IPS-18c (cell line): Measurements from ENCODE around the gene ZCCHC2.

Experiments used
- H3K4me3 ChIP-seq: 2 replicates; pipeline ENCODE4 v1.7.0; 2013; ENCODE audit warnings: low read depth, mild to moderate bottlenecking, low read length, moderate library complexity; ENCODE audit not compliant: insufficient read depth
- H3K9me3 ChIP-seq: one replicate; pipeline ENCODE4 v1.6.1; 2013; ENCODE audit warnings: mild to moderate bottlenecking, low read length, moderate library complexity; ENCODE audit not compliant: control insufficient read depth, insufficient read depth

The ZCCHC2 gene

DNA sequence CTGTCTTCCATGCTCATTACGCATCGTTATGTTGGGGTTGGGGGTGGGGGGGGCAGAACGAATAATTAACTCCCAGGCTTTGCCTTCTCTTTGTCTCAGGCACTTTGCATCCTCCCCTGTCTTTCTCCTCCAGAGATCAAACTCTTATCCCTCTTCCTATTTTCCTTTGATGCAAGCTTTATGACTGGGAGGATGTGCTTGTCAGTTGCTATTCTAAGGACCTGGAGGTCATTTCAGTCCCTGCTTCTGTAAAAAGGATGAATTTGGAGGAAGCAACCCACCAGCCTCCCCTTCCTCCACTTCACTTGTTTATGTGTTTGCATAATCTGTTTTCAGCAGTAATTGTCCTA lies 87.5 kb downstream of the ZCCHC2 start:
- Histone ChIP-seq H3K9me3 (no peaks in the 10 kb centered on the region), H3K4me3 (no peak overlapping the region)

DNA sequence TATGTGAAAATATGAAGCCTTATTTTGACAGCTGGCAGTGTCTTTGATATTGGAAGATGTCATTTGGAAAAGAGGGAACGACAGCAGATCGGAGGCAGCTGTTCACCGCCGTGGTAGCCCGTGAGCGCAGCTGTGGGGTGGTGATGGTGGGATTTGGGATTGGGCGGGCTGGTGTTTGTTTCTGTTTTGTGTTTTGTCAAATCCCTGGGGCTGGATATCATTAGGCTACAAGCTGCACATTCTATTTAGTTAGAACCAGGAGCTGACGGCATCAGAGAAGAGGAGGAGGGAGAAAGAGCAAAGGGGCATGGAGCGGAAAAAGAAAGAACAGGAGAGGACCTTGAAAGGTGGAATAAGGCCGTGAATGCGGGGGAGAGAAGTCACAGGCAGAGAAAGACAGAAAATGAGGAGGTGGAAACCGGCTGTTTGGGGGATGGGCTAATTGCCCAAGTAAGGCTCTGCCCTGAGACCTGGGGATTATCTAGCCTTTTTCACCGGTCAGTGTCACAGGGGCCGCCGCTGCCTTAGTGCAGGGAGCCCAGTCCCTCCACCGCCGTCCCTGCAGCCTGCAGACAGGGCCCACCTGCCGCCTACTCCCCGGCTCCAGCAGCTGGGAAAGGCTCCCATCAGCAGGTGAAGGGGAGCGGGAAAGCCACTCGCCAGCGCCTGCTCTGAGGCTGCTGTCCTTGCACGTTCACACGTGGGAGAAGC lies 88.0 kb downstream of the ZCCHC2 start:
- Histone ChIP-seq H3K9me3 (no peaks in the 10 kb centered on the region), H3K4me3 (no peak overlapping the region)

DNA sequence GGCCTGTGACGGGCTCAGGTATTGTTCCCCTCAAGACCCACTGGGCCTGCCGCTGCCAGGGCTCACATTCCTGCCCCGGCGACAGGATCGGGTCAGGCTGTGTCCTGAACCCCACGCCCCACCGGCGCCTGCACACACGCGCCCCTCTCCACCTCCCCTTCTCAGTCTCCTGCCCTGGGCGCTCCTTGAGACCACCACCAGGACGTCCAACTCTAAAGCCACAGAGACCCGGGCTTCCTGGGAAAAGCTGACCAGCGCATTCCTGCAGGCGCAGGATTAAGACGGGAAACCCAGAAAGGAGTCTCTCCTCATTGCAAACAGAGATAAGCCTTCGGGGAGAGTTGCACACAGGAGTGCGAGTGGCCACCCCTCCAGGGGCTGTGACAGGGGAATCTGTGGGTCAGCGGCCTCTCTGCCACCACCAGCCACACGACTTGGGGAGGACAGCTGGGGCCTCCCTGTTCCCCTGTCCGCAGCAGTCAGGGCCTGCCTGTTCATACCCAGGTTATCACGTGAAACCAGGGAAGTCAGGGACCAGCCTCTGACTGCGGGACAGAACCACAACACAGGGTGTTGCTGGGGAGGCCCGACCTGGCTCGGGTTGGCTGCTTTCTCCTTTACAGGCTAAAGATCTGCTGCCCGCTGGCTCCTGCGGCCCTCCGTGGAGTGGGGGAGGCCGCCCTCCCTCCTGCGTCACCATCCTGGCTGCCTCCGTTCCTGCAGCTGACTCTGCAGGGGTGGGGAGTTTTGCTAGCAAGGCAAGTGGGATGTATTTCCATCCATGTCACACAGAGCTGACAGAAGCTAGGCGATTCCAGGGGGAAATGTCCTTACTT lies 88.8 kb downstream of the ZCCHC2 start:
- H3K9me3 ChIP-seq: no peaks in the 10 kb centered on the region
- no peak overlapping the region for H3K4me3 ChIP-seq

DNA sequence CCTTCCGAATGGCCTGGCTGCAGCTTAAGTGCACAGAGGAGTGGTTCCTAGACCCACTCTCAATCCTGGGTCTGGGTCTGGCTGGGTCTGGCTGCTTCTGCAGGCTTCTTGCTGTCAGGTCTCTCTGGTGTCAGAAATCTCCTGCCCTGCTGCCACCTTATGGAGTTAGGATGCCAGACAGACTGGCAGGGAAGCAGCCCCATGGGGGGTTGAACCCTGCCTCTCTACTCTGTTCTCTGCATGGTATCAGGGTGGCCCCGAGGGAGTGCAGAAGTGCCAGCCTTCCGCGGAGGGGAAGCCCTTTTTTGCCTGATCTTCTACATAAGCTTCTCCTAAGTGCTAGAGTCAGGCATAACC lies 89.4 kb downstream of the ZCCHC2 start:
- H3K4me3 ChIP-seq: no peak overlapping the region
- no peaks in the 10 kb centered on the region for H3K9me3 ChIP-seq

DNA sequence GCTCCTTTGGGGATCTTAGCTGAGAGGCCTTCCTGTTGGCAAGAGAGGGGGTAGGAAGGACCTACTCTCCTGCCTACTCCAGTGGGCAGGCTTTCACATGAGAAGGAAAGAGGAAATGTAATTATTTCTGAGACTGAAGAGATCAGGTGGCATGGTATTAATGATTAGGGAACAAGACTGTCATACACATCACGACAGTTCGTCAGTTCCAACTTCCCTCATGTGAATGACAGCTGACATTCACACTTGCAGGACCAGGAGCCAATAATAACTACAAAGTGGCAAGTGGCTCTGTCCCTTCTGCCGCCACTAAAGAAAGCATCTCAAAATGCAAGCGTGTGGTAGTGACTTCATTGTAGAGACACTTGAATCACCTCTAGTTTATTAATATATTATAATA lies 90.0 kb downstream of the ZCCHC2 start:
- Histone ChIP-seq H3K9me3 (no peaks in the 10 kb centered on the region), H3K4me3 (no peak overlapping the region)

DNA sequence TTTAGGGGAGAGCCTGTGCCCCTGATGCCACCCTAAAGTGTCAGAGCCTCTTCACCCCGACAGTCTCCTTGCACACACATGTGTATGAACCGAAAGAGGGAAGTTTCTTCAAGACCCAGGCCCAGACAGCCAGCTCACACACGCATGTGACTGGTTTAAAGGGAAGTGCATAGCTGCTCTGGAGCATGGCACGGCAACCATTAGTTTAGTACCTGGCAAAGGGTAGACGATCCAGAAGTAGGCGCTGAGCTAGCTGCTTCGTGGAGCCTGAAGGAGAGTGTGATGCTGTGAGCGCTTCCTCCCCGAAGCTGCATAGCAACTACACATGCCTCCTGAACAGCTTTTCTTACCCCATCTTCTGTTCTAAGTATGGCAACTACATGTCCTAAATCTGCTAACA lies 91.7 kb downstream of the ZCCHC2 start:
- H3K9me3 ChIP-seq: no peaks in the 10 kb centered on the region
- no peak overlapping the region for H3K4me3 ChIP-seq

DNA sequence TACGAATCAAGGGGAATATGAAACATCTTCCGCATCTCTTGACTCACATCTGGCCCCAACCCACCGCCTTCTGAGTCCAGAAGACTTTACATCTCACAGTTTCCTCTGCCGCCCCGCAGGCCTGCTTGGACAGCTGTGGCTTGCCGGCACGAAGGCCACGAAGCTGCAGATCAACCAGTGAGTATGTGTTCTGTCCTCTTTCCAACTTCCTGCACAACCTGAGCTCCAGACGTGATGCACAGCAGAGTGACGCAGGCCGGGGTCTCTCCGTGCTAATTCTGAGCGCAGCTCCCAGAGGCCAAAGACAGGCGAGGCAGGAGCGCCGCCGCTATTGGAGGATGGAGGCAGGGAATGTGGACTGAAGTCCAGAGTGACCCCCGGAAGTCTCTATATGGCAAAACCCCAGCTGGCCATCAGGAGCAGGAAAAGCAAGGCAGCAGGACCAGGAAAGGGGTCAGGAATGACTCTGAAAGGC lies 93.5 kb downstream of the ZCCHC2 start:
- no peak overlapping the region for H3K4me3 ChIP-seq

DNA sequence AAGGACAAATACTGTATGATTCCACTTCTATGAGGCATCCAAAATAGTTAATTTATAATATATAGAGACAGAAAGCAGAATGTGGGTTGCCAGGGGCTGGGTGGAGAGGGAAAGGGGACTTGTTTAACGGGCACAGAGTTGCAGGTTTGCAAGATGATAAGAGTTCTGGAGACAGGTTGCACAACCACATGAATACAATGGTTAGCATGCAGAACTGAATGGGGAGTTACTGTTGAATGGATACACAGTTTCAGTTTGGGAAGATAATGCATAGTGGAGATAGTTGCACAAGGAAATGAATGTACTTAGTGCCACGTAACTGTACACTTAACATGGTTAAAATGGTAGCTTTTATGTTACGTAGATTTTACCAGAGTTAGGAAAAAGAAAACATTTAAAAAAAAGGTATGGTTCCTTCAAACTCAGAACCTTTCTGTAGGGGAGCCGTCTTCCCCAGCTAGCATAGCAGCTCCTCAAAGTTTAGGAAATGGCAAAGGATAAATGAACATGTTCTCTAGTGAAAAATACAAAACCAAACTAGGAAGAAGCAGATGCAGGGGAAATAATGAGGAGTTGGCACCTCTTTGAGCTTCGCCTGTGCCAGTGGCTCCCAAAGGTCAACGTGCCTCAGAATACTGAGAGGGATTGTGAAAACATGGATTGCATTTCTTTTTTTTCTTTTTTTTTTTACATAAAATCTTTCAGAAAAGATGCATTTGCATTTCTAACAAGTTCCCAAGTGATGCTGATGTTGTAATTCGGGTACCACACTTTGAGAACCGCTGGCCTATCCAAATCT lies 95.2 kb downstream of the ZCCHC2 start:
- Histone ChIP-seq H3K4me3 (no peak overlapping the region), H3K9me3 (no peaks in the 10 kb centered on the region)

More for the DNA sequence above, 93.5 kb downstream of the ZCCHC2 start:
- H3K9me3 ChIP-seq: no peaks in the 10 kb centered on the region

DNA sequence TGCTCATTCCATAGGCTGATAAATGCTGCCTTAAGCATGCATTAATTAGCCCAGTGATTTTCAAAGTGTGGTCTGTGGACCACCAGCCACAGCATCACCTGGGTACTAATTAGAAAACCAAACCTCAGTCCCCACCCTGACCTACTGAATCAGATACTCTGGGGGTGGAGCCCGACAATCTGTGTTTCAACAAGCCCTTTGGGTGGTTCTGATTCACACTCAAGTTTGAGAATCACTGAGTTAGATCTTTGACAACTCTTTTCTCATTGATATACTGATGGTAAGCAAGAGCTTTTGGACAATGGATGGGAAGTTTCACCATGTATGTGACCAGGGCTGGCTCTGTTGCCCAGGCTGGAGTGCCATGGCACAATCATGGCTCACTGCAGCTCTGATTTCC lies 95.9 kb downstream of the ZCCHC2 start:
- no peaks in the 10 kb centered on the region for H3K9me3 ChIP-seq
- no peak overlapping the region for H3K4me3 ChIP-seq

DNA sequence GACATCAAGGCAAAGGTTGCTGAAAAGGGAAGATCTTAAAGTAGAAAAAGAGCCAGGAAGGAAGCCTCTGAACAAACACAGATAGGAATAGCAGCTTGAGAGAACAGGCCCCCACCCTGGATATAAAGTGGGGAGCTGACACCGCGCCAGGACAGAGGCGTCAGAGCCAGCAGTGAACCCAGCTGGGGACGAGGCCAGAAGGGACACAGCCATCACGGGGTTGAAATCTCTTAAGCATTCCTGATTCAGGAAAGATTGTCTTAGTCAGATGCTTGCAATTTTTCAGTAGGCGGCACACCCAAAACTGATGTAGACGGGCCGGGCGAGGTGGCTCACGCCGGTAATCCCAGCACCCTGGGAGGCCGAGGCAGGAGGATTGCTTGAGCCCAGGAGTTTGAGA lies 98.7 kb downstream of the ZCCHC2 start:
- H3K9me3 ChIP-seq: no peaks in the 10 kb centered on the region
- no peak overlapping the region for H3K4me3 ChIP-seq

DNA sequence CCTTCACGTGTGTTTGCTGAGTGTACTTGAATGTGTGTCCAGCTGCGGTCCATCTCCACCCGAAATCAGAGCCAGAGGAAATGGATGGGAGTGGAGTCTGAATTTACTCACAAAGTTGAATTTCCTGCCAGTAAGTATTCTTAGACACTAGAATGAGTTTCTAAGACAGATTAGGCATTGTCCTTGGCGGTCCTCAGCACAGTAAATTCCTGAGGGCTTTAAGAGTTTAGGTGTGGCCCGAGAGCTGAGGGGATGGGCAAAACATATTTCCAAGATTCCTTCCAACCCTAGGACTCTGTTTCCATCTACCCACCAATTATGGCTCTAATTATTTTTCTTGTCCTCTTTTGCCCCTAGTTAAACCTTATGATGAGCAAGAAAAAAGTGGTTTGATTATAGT lies 102.2 kb downstream of the ZCCHC2 start:
- Histone ChIP-seq H3K9me3 (no peaks in the 10 kb centered on the region), H3K4me3 (no peak overlapping the region)
